HEK293 (cell line): Measurements from ENCODE around the gene RIMS3.
"Not testable (repeated sequence)": the region's sequence is repeated elsewhere in the genome, so short reads cannot be mapped to it uniquely, and the experiment has no call there.

ENCODE experiments used
- CTCF ChIA-PET: fragments of 350-600 bp; formaldehyde crosslinking; extraction: SDS; loops from one replicate; lab custom pipeline; 2021; ENCODE audit warnings: antibody characterized with exemption; lab: Yijun Ruan, JAX
- POLR2A ChIA-PET: fragments of 300-600 bp; formaldehyde crosslinking; extraction: SDS; loops from one replicate; lab custom pipeline; 2020; ENCODE audit warnings: antibody characterized with exemption, inconsistent platforms; lab: Yijun Ruan, JAX
- H3K27ac ChIP-seq: fragments of 200-500 bp; sonication (Bioruptor generic); 2 replicates; pipeline ENCODE4 v1.5.1; 2014; ENCODE audit warnings: low read depth, low read length, control low read depth, inconsistent platforms; ENCODE audit errors: extremely low read depth
- H3K36me3 ChIP-seq, 2 experiments: fragments of 200-500 bp in 1 of 2; sonication (Bioruptor generic) in 1 of 2; 1 replicate in 1 of 2; 2 replicates in 1 of 2; pipeline ENCODE4 v1.5.1; 2014 to 2017; ENCODE audit warnings: inconsistent platforms in 2 of 2, low read length in 2 of 2; ENCODE audit not compliant: control insufficient read depth in 2 of 2, insufficient read depth in 1 of 2
- H3K4me1 ChIP-seq: fragments of 200-500 bp; sonication (Bioruptor generic); 2 replicates; pipeline ENCODE4 v1.5.1; 2014; ENCODE audit warnings: mild to moderate bottlenecking, low read length, inconsistent platforms; ENCODE audit not compliant: control insufficient read depth, insufficient read depth
- H3K4me3 ChIP-seq: 2 replicates; pipeline ENCODE4 v1.5.1; 2011; ENCODE audit warnings: low read depth, mild to moderate bottlenecking, control low read depth, low read length, moderate library complexity
- H3K9me3 ChIP-seq: fragments of 200-500 bp; sonication (Bioruptor generic); 2 replicates; pipeline ENCODE4 v1.5.1; 2014; ENCODE audit warnings: low read depth, low read length, inconsistent platforms; ENCODE audit not compliant: control insufficient read depth, insufficient read depth
- BCL11A ChIP-seq: fragments of 450-650 bp; formaldehyde crosslinking; IDR thresholded peaks from 2 replicates; pipeline ENCODE4 v1.5.1; 2016; ENCODE audit warnings: low read depth, missing biosample characterization, missing genetic modification characterization
- GFI1B ChIP-seq: fragments of 450-650 bp; formaldehyde crosslinking; IDR thresholded peaks from 2 replicates; pipeline ENCODE4 v1.5.1; 2016; ENCODE audit warnings: missing biosample characterization, missing genetic modification characterization
- PATZ1 ChIP-seq: fragments of 450-650 bp; formaldehyde crosslinking; IDR thresholded peaks from 2 replicates; pipeline ENCODE4 v1.5.1; 2016; ENCODE audit warnings: missing biosample characterization, missing genetic modification characterization
- PRDM6 ChIP-seq: fragments of 450-650 bp; formaldehyde crosslinking; IDR thresholded peaks from 2 replicates; pipeline ENCODE4 v1.5.1; 2017; ENCODE audit warnings: missing biosample characterization, missing genetic modification characterization
- SP7 ChIP-seq: fragments of 450-650 bp; formaldehyde crosslinking; IDR thresholded peaks from 2 replicates; pipeline ENCODE4 v1.5.1; 2016; ENCODE audit warnings: missing biosample characterization, missing genetic modification characterization
- ZNF121 ChIP-seq: fragments of 450-650 bp; formaldehyde crosslinking; IDR thresholded peaks from 2 replicates; pipeline ENCODE4 v1.5.1; 2016; ENCODE audit warnings: missing biosample characterization, missing genetic modification characterization
- ZNF175 ChIP-seq: fragments of 450-650 bp; formaldehyde crosslinking; IDR thresholded peaks from 2 replicates; pipeline ENCODE4 v1.5.1; 2016; ENCODE audit warnings: missing biosample characterization, missing genetic modification characterization
- ZNF302 ChIP-seq: fragments of 450-650 bp; formaldehyde crosslinking; IDR thresholded peaks from 2 replicates; pipeline ENCODE4 v1.5.1; 2016; ENCODE audit warnings: missing biosample characterization, missing genetic modification characterization, low read depth
- ZNF394 ChIP-seq: fragments of 450-650 bp; formaldehyde crosslinking; IDR thresholded peaks from 2 replicates; pipeline ENCODE4 v1.5.1; 2016; ENCODE audit warnings: missing biosample characterization, missing genetic modification characterization, mild to moderate bottlenecking, moderate library complexity, borderline replicate concordance
- ZNF423 ChIP-seq: fragments of 450-650 bp; formaldehyde crosslinking; IDR thresholded peaks from 2 replicates; pipeline ENCODE4 v1.5.1; 2016; ENCODE audit warnings: missing biosample characterization, missing genetic modification characterization
- ZNF548 ChIP-seq: fragments of 450-650 bp; formaldehyde crosslinking; IDR thresholded peaks from 2 replicates; pipeline ENCODE4 v1.5.1; 2016; ENCODE audit warnings: missing biosample characterization, missing genetic modification characterization
- ZXDB ChIP-seq: fragments of 450-650 bp; formaldehyde crosslinking; IDR thresholded peaks from 2 replicates; pipeline ENCODE4 v1.5.1; 2016; ENCODE audit warnings: missing biosample characterization, missing genetic modification characterization
- TF ChIP-seq, protein P1 (sequence below): fragments of 450-650 bp; formaldehyde crosslinking; IDR thresholded peaks from 2 replicates; pipeline ENCODE4 v1.5.1; 2016; ENCODE audit warnings: missing biosample characterization, missing genetic modification characterization
- TF ChIP-seq, protein P2 (sequence below): fragments of 450-650 bp; formaldehyde crosslinking; IDR thresholded peaks from 2 replicates; pipeline ENCODE4 v1.5.1; 2016; ENCODE audit warnings: missing biosample characterization, missing genetic modification characterization
- TF ChIP-seq, protein P3 (sequence below): fragments of 450-650 bp; IDR thresholded peaks from 2 replicates; pipeline ENCODE4 v1.5.1; 2018; ENCODE audit warnings: missing biosample characterization, missing genetic modification characterization

Gene RIMS3

DNA sequence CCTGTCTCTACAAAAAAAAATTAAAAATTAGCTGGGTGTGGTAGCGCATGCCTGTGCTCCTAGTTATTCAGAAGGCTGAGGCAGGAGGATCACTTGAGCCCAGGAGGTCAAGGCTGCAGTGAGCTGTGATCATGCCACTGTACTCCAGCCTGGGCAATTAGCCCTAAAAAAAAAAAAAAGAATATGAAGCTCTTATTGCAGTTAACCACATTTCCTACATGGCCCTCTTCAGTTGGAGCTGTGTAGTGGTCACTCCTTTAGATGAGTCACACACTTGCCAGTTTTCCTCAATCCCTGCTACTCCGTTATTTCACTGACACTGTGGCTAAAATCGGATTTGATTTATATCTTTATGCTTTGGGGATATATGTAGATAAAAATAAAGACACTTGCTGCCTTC is 37.8 kb upstream of the RIMS3 start:
- Histone ChIP-seq H3K9me3 (no peaks in the 10 kb centered on the region), H3K4me1 (peaks cover 14% of the 10 kb centered on the region), H3K4me3 (no peak overlapping the region), H3K27ac (no peak overlapping the region), H3K36me3 (no peaks in the 10 kb centered on the region)
- ChIA-PET CTCF (interaction anchor here (0.7 to 0.9 kb wide), 2 partner anchors 18 to 25 kb away, joined by 3 read pairs; no protein-coding TSS in a partner anchor), POLR2A (interaction anchor here (0.6 to 4.8 kb wide), 4 partner anchors 11 to 83 kb away, joined by 3 to 39 read pairs (median 4); partner anchors contain the start of genes NFYC and RIMS3)
- TF ChIP-seq GFI1B (tag by site-specific recombination) (no peak), ZNF423 (tag by site-specific recombination) (no peak), ZNF302 (no peak), ZNF394 (peak; percentile 67; the same call in 1 of the 2 replicates), BCL11A (tag by site-specific recombination) (peak; percentile 62; the same call in 1 of the 2 replicates), SP7 (tag by site-specific recombination) (peak; percentile 47), ZNF548 (peak; percentile 57; the same call in 1 of the 2 replicates)
- TF ChIP-seq, protein P1, sequence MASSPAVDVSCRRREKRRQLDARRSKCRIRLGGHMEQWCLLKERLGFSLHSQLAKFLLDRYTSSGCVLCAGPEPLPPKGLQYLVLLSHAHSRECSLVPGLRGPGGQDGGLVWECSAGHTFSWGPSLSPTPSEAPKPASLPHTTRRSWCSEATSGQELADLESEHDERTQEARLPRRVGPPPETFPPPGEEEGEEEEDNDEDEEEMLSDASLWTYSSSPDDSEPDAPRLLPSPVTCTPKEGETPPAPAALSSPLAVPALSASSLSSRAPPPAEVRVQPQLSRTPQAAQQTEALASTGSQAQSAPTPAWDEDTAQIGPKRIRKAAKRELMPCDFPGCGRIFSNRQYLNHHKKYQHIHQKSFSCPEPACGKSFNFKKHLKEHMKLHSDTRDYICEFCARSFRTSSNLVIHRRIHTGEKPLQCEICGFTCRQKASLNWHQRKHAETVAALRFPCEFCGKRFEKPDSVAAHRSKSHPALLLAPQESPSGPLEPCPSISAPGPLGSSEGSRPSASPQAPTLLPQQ, result no peak
- TF ChIP-seq, protein P2, sequence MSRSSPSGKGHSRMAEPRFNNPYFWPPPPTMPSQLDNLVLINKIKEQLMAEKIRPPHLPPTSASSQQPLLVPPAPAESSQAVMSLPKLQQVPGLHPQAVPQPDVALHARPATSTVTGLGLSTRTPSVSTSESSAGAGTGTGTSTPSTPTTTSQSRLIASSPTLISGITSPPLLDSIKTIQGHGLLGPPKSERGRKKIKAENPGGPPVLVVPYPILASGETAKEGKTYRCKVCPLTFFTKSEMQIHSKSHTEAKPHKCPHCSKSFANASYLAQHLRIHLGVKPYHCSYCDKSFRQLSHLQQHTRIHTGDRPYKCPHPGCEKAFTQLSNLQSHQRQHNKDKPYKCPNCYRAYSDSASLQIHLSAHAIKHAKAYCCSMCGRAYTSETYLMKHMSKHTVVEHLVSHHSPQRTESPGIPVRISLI, result peak; percentile 68
- TF ChIP-seq, protein P3, sequence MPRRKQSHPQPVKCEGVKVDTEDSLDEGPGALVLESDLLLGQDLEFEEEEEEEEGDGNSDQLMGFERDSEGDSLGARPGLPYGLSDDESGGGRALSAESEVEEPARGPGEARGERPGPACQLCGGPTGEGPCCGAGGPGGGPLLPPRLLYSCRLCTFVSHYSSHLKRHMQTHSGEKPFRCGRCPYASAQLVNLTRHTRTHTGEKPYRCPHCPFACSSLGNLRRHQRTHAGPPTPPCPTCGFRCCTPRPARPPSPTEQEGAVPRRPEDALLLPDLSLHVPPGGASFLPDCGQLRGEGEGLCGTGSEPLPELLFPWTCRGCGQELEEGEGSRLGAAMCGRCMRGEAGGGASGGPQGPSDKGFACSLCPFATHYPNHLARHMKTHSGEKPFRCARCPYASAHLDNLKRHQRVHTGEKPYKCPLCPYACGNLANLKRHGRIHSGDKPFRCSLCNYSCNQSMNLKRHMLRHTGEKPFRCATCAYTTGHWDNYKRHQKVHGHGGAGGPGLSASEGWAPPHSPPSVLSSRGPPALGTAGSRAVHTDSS (tag by site-specific recombination), result no peak

DNA sequence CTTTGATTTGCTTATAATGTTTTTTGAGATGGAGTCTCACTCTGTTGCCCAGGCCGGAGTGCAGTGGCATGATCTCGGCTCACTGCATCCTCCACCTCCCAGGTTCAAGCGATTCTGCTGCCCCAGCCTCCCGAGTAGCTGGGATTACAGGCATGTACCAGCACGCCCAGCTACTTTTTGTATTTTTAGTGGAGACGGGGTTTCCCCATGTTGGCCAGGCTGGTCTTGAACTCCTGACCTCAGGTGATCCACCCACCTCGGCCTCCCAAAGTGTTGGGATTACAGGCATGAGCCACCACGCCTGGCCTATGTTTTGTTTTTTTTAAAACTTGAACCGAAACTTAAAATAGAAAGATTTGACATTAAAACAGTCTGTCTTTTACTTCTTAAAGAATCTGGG is 37.3 kb upstream of the RIMS3 start:
- 0 out of 2 replicates have a peak, but pooled peaks have one; percentile 28 for TF ChIP-seq PATZ1
- peak; percentile 76; the same call in 1 of the 2 replicates for TF ChIP-seq ZXDB
- peak; percentile 57; the same call in 1 of the 2 replicates for TF ChIP-seq ZNF394
- peak; percentile 73 for TF ChIP-seq ZNF121
- ChIA-PET POLR2A (interaction anchor here (0.6 to 4.8 kb wide), 2 partner anchors 11 to 84 kb away, joined by 3 to 39 read pairs; partner anchors contain the start of gene NFYC), CTCF (interaction anchor here (0.6 to 2.1 kb wide), 3 partner anchors 11 to 32 kb away, joined by 3 to 9 read pairs (median 3); partner anchors contain the start of gene NFYC)
- peaks cover 14% of the 10 kb centered on the region for H3K4me1 ChIP-seq
- H3K36me3 ChIP-seq, H3K9me3 ChIP-seq, H3K27ac ChIP-seq, H3K4me3 ChIP-seq: not testable (repeated sequence)

DNA sequence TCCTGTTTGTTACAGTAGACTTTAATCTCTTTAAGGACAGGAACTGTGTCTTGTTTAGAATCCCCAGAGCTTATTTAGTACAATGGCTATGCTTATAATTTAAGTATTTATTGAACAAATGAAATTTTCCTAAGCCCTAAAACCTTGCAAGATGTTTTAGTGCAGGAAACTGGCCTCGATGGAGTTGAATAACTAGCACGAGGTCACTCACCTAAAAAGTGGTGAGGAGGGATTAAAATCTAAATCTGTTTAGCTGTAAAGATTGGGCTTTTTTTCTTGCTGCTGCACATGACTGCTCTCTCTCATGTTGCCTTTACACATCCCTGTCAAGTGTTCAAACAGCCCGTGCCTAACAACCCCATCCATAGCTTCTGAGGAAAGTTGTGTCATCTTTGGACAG is 36.2 kb upstream of the RIMS3 start:
- Histone ChIP-seq H3K36me3 (no peaks in the 10 kb centered on the region), H3K9me3 (no peaks in the 10 kb centered on the region), H3K27ac (no peak overlapping the region)
- POLR2A ChIA-PET, result interaction anchor here (2.4 kb wide), 1 partner anchor 10 kb away, joined by 15 read pairs; the partner anchor contains the start of gene NFYC
- TF ChIP-seq PRDM6 (tag by site-specific recombination) (peak; percentile 55; the same call in 1 of the 2 replicates), ZNF175 (tag by site-specific recombination) (no peak)
- TF ChIP-seq, all 188 proteins: peak for 1
- H3K4me3 ChIP-seq, result no peak overlapping the region
- CTCF ChIA-PET, result interaction anchor here (0.7 to 2.1 kb wide), 2 partner anchors 9 to 250 kb away, joined by 7 to 9 read pairs; partner anchors contain the start of gene NFYC
- peaks cover 14% of the 10 kb centered on the region for H3K4me1 ChIP-seq
